ENCODE results near the gene OR2AG1.

The OR2AG1 gene

DNA sequence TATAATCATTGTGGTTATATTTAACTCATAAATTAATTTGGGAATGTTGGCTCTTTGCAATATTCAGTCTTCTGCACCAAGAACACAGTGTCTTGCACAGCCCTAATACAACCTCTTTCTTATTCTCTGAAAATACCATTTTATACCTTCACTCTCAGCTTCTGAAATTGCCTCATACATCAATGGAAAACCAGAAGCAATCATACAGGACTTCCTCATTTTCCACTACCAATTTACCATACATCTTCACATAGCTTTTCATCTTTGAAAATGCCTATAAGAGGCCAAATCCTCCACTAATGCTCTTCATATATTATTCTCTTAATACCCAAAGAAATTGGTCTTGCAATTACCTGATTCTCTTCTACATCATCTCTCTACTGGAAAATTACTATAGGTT, 4.3 kb upstream of the OR2AG1 start:
- TF ChIP-seq, protein P1, sequence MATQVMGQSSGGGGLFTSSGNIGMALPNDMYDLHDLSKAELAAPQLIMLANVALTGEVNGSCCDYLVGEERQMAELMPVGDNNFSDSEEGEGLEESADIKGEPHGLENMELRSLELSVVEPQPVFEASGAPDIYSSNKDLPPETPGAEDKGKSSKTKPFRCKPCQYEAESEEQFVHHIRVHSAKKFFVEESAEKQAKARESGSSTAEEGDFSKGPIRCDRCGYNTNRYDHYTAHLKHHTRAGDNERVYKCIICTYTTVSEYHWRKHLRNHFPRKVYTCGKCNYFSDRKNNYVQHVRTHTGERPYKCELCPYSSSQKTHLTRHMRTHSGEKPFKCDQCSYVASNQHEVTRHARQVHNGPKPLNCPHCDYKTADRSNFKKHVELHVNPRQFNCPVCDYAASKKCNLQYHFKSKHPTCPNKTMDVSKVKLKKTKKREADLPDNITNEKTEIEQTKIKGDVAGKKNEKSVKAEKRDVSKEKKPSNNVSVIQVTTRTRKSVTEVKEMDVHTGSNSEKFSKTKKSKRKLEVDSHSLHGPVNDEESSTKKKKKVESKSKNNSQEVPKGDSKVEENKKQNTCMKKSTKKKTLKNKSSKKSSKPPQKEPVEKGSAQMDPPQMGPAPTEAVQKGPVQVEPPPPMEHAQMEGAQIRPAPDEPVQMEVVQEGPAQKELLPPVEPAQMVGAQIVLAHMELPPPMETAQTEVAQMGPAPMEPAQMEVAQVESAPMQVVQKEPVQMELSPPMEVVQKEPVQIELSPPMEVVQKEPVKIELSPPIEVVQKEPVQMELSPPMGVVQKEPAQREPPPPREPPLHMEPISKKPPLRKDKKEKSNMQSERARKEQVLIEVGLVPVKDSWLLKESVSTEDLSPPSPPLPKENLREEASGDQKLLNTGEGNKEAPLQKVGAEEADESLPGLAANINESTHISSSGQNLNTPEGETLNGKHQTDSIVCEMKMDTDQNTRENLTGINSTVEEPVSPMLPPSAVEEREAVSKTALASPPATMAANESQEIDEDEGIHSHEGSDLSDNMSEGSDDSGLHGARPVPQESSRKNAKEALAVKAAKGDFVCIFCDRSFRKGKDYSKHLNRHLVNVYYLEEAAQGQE (IDR thresholded peaks at IDR 0.05; ENCODE audit: insufficient read depth in 1 of 2, low read depth in 2 of 2, low read length in 2 of 2): no peak
- TF ChIP-seq POLR2AphosphoS5 (IDR thresholded peaks at IDR 0.05; ENCODE audit: low read depth, low read length) (no peak), TAF1 (IDR thresholded peaks at IDR 0.05; ENCODE audit: borderline replicate concordance, insufficient read depth, low read length) (no peak), SIN3A (IDR thresholded peaks at IDR 0.05; ENCODE audit: borderline replicate concordance, insufficient read depth, low read length) (no peak), FOXP2 (optimal IDR thresholded peaks at IDR 0.05; ENCODE audit: borderline replicate concordance, extremely low read depth, extremely low read length, insufficient read depth) (no peak)

- TF ChIP-seq, protein P1 (IDR thresholded peaks at IDR 0.05; ENCODE audit: insufficient read depth in 1 of 2, low read depth in 2 of 2, low read length in 2 of 2): no peak
- TF ChIP-seq SIN3A (IDR thresholded peaks at IDR 0.05; ENCODE audit: borderline replicate concordance, insufficient read depth, low read length) (no peak), TAF1 (IDR thresholded peaks at IDR 0.05; ENCODE audit: borderline replicate concordance, insufficient read depth, low read length) (no peak), POLR2AphosphoS5 (IDR thresholded peaks at IDR 0.05; ENCODE audit: low read depth, low read length) (no peak), FOXP2 (optimal IDR thresholded peaks at IDR 0.05; ENCODE audit: borderline replicate concordance, extremely low read depth, extremely low read length, insufficient read depth) (no peak)
Measured at GRCh38 chr11:6780829-6781228, 2.0 kb upstream of the OR2AG1 start.

GRCh38 chr11:6790546-6790945, 7.7 kb downstream of the OR2AG1 start:
- TF ChIP-seq, protein P1 (IDR thresholded peaks at IDR 0.05; ENCODE audit: insufficient read depth in 1 of 2, low read depth in 2 of 2, low read length in 2 of 2): no peak
- TF ChIP-seq SIN3A (IDR thresholded peaks at IDR 0.05; ENCODE audit: borderline replicate concordance, insufficient read depth, low read length) (no peak), FOXP2 (optimal IDR thresholded peaks at IDR 0.05; ENCODE audit: borderline replicate concordance, extremely low read depth, extremely low read length, insufficient read depth) (no peak), POLR2AphosphoS5 (IDR thresholded peaks at IDR 0.05; ENCODE audit: low read depth, low read length) (no peak), TAF1 (IDR thresholded peaks at IDR 0.05; ENCODE audit: borderline replicate concordance, insufficient read depth, low read length) (no peak)

GRCh38 chr11:6794639-6795038, 11.8 kb downstream of the OR2AG1 start:
- TF ChIP-seq FOXP2 (optimal IDR thresholded peaks at IDR 0.05; ENCODE audit: borderline replicate concordance, extremely low read depth, extremely low read length, insufficient read depth): no peak
- TF ChIP-seq, protein P1 (IDR thresholded peaks at IDR 0.05; ENCODE audit: insufficient read depth in 1 of 2, low read depth in 2 of 2, low read length in 2 of 2): no peak
- no peak for TF ChIP-seq SIN3A (IDR thresholded peaks at IDR 0.05; ENCODE audit: borderline replicate concordance, insufficient read depth, low read length)
- TF ChIP-seq TAF1 (IDR thresholded peaks at IDR 0.05; ENCODE audit: borderline replicate concordance, insufficient read depth, low read length): no peak
- no peak for TF ChIP-seq POLR2AphosphoS5 (IDR thresholded peaks at IDR 0.05; ENCODE audit: low read depth, low read length)

DNA sequence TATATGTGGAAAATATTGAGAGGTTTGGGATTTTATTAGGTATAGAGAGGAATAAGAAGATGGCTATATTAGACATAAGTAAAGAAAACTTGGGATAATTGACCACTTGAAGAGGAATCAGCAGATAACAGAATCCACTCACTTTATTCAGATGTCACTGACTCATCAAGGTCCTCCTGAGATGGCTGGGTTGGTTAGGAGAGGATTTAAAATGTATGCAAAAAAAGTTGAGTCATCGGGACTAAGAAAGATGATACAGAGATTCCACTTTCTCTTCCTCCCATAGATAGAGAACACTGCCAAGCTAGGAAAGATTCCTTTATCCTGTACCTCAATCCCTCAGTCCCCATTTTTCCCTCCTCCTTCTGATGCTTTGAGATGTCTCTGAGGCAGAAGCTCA, 16.6 kb downstream of the OR2AG1 start, which contains the start of gene OR6A2:
Gene OR6A2 (minus strand): TSS at position 288 of the 400 bp plus-strand sequence. CDS start 3,981 bp downstream, outside the sequence.
- no peak for TF ChIP-seq SIN3A (IDR thresholded peaks at IDR 0.05; ENCODE audit: borderline replicate concordance, insufficient read depth, low read length)
- TF ChIP-seq, protein P1 (IDR thresholded peaks at IDR 0.05; ENCODE audit: insufficient read depth in 1 of 2, low read depth in 2 of 2, low read length in 2 of 2): no peak
- no peak for TF ChIP-seq TAF1 (IDR thresholded peaks at IDR 0.05; ENCODE audit: borderline replicate concordance, insufficient read depth, low read length)
- TF ChIP-seq FOXP2 (optimal IDR thresholded peaks at IDR 0.05; ENCODE audit: borderline replicate concordance, extremely low read depth, extremely low read length, insufficient read depth): no peak
- no peak for TF ChIP-seq POLR2AphosphoS5 (IDR thresholded peaks at IDR 0.05; ENCODE audit: low read depth, low read length)
